ENCODE measurements around the gene USB1. TPM values are rescaled to one million over a fixed set of nuclear protein-coding genes. Genes with fewer than 3 reads are reported as not detected.

The USB1 gene
- total RNA-seq, 1 donor from 2014 or later: 133 TPM

DNA sequence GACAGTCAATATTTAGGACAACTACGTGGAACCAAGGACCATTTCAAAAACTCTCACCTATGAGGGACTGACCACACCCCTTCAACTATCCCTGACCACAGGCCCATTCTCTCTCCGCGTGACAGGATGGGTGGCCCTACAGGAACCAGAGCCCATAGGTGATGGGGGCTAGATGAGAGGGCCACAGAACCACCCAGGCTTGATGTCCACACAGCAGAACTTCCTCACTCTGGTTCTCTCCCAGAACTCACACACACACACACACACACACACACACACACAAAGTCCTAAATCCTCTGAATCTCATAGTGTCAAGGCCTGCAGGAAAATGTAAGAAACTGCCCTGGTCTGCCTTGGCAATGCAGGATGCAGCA lies 2.2 kb upstream of the USB1 start:
- intact Hi-C loops (cut with DNase I): no loop called here
- H3K4me3 ChIP-seq: peak overlapping the region in 1 of 2 donors; percentile 93
- DNase-seq (ENCODE audit: low spot score in 2 of 2): no peak
- TF ChIP-seq CTCF (IDR thresholded peaks at IDR 0.05): no peak
- peaks cover 10 to 19% of the 10 kb centered on the region in 2 donors for H3K4me1 ChIP-seq
- peaks cover 32 to 41% of the 10 kb centered on the region in 2 donors for H3K36me3 ChIP-seq
- H3K27me3 ChIP-seq: no peaks in the 10 kb centered on the region
- no peaks in the 10 kb centered on the region for H3K9me3 ChIP-seq
- no peak overlapping the region for H3K27ac ChIP-seq

- intact Hi-C loops (cut with DNase I): no loop called here
- no peak for DNase-seq (ENCODE audit: low spot score in 2 of 2)
- Histone ChIP-seq H3K4me3 (peak overlapping the region; percentile 78 to 93), H3K27me3 (no peaks in the 10 kb centered on the region), H3K4me1 (peaks cover 10 to 19% of the 10 kb centered on the region in 2 donors), H3K36me3 (peaks cover 27 to 36% of the 10 kb centered on the region in 2 donors), H3K9me3 (no peaks in the 10 kb centered on the region), H3K27ac (peak overlapping the region; percentile 85 to 95)
- TF ChIP-seq CTCF (IDR thresholded peaks at IDR 0.05): no peak
These were observed 1.7 kb upstream of the USB1 start for GRCh38 chr16:57999366-57999970.

- Histone ChIP-seq H3K27me3 (no peaks in the 10 kb centered on the region), H3K4me3 (peak within 1 kb of the TSS; percentile 78 to 93), H3K27ac (peak within 1 kb of the TSS; percentile 85 to 95), H3K4me1 (peaks cover 12 to 19% of the 10 kb centered on the region in 2 donors), H3K36me3 (peaks cover 23 to 30% of the 10 kb centered on the region in 2 donors), H3K9me3 (no peaks in the 10 kb centered on the region)
- no peak for TF ChIP-seq CTCF (IDR thresholded peaks at IDR 0.05)
- intact Hi-C loops (cut with DNase I): loop anchor here (1.0 to 10.0 kb wide), 9 partner anchors 101 to 515 kb away; partner anchors contain the start of genes CCDC102A, CFAP20, GINS3 and KATNB1
- DNase-seq (ENCODE audit: low spot score in 2 of 2): no peak
These were observed 1.1 kb upstream of the USB1 start, which contains the start of gene ZNF319 for GRCh38 chr16:57999971-58000705. ZNF319 (minus strand) TSS chr16:58000672; CDS start chr16:57998265, 2,407 bp downstream.

- intact Hi-C loops (cut with DNase I): loop anchor here (2.0 to 10.0 kb wide), 6 partner anchors 103 to 513 kb away; partner anchors contain the start of genes CCDC102A, GINS3 and SETD6
- Histone ChIP-seq H3K4me1 (peaks cover 12 to 19% of the 10 kb centered on the region in 2 donors), H3K4me3 (peak overlapping the region; percentile 78 to 93), H3K27me3 (no peaks in the 10 kb centered on the region), H3K9me3 (no peaks in the 10 kb centered on the region), H3K27ac (peak overlapping the region; percentile 85 to 95), H3K36me3 (peaks cover 12 to 15% of the 10 kb centered on the region in 2 donors)
- no peak for DNase-seq (ENCODE audit: low spot score in 2 of 2)
- TF ChIP-seq CTCF (IDR thresholded peaks at IDR 0.05): no peak
These were observed 691 bp downstream of the USB1 start for GRCh38 chr16:58001781-58002415.

GRCh38 chr16:58002416-58002800 lies 1.2 kb downstream of the USB1 start:
- H3K4me3 ChIP-seq: no peak overlapping the region
- no peaks in the 10 kb centered on the region for H3K9me3 ChIP-seq
- no peak overlapping the region for H3K27ac ChIP-seq
- intact Hi-C loops (cut with DNase I): loop anchor here (5.0 to 10.0 kb wide), 3 partner anchors 245 to 512 kb away; partner anchors contain the start of genes GINS3 and SETD6
- peaks cover 12 to 19% of the 10 kb centered on the region in 2 donors for H3K4me1 ChIP-seq
- no peak for TF ChIP-seq CTCF (IDR thresholded peaks at IDR 0.05)
- no peaks in the 10 kb centered on the region for H3K27me3 ChIP-seq
- H3K36me3 ChIP-seq: peaks cover 7 to 10% of the 10 kb centered on the region in 2 donors
- DNase-seq (ENCODE audit: low spot score in 2 of 2): no peak

Measured in ascending aorta (tissue), 2 donors.